IPS DF 19.7 (cell line): Measurements from ENCODE around the gene TBC1D28.
"Not testable (repeated sequence)": the region's sequence is repeated elsewhere in the genome, so short reads cannot be mapped to it uniquely, and the experiment has no call there.

ENCODE experiments used
- DNase-seq: peaks from one replicate; pipeline ENCODE4 v3.0.0-alpha.2; 2013; ENCODE audit warnings: low read depth, low spot score

Gene TBC1D28

GRCh38 chr17:18644291-18644690, at the start of gene TBC1D28:
TBC1D28 (minus strand) TSS chr17:18644391; CDS start chr17:18641352, 3,039 bp downstream.
- DNase-seq, result not testable (repeated sequence)

DNA sequence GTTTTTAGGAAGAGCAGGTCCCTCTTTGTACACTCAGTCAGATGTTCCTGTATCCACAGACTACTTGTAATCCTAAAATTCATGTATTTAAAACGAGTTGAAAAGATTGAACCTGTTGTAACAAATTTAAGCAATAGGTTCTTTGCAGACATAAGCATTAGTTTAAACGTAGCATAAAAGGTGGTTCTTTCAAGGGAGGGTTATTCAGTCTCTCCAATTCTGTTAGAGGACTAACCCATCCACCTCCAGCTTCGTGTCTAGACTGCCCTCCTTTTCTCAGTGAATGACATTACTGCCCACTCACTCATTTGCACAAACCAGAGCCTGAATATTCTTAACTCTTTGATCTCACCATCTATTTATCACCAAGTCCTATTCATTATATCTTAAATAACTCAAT, 38.5 kb upstream of the TBC1D28 start:
- DNase-seq, result not testable (repeated sequence)

DNA sequence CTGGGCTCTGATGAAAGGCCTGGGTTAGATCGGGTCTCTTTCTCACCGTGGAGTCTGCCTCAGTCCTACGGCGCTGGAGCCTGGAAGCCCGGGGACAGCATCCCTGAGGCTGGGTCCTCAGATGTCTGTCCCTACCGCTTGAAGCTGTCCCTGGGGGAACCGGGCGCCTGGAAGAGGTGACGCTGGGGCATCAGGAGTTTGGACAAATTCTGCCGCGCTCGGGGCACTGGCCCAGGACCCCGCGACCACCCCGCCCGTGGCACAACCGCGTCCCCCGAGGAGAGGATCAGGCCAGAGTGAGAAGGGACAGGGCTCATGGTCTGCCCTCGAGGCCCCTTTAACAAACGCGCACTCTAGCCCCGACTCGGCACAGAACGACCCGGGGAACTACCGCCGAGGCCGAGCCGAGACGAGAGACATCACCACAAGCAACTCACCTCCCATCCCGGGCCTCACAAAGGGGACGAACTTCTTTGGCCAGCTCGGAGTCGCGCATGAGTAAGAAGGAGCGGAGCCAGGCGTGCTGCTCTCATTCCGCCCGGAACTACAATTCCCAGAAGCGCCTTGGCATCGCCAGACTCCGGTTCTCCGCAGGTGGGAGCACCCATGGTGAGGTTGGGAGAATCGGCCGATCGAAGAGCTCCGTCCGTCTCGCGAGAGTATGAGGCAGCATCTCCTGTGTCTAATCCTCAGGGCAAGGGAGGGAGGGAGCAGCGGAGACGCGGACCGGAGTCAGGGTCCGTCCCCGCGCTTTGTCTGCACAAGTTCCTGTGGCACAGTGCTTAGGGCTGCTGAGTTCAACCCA, 37.8 kb upstream of the TBC1D28 start, which contains the start of gene FOXO3B:
TSS of gene FOXO3B (minus strand) at position 548 of the 805 bp plus-strand sequence. CDS start 663 bp downstream, outside the sequence.
- peak; percentile 69 for DNase-seq

DNA sequence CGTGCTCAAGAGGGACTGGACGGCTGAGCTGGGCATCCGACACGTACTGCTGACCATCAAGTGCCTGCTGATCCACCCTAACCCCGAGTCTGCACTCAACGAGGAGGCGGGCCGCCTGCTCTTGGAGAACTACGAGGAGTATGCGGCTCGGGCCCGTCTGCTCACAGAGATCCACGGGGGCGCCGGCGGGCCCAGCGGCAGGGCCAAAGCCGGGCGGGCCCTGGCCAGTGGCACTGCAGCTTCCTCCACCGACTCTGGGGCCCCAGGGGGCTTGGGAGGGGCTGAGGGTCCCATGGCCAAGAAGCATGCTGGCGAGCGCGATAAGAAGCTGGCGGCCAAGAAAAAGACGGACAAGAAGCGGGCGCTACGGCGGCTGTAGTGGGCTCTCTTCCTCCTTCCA, 33.2 kb upstream of the TBC1D28 start:
- not testable (repeated sequence) for DNase-seq

DNA sequence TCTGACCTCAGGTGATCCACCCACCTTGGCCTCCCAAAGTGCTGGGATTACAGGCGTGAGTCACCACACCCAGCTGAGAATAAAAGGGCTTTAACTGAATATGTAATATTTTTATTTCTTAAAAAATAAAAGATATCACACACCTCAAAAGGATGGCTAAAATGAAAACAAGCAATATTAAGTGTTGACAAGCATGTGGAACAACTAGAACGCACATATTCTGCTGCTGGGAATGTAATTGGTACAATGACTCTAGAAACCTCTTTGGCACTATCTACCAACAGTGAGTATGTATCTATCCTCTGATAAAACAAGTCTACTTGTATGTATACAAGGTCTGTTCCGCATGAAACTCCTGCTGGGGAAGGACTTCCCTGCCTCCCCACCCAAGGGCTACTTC, 32.7 kb upstream of the TBC1D28 start:
- not testable (repeated sequence) for DNase-seq

- DNase-seq, result not testable (repeated sequence)
Observed at GRCh38 chr17:18672395-18673227, 28.4 kb upstream of the TBC1D28 start.

- not testable (repeated sequence) for DNase-seq
Observed at GRCh38 chr17:18668625-18669024, 24.4 kb upstream of the TBC1D28 start.

DNA sequence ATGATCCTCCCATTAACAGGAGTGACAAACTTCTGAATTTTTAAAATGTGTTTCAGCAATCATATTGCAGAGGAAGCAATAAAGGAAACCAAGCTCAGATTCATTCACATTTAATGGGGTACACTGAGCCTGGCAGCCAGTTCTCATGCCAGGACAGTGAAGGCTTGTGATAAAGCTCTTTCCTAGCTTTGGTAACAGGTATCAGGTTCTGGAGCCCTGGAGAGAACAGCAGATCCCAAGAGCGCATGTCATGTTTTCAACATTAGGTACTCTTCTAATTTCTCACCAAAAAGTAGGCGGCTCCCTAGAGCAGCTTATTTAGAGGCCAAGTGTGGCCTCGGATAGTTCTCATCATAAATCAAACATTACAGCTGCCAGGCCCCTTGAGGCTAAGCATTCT, 23.3 kb upstream of the TBC1D28 start:
- DNase-seq, result not testable (repeated sequence)

DNA sequence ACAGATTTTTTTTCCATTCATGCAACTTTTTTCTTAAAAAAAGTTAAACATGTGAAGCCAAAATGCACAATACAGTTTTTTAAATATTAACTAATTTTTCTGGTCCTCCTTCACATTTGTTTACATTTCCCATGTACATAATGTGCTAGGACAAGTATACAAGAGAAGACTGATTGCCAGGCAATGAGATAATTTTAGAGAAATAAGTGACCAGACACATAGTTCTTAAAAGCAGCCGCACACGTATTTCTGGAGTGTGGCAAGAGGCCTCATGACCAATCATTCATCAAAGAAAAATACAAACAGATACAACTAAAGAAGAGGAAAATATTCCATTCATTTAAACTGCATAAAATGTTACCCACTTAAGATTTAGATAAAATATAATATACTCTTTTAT, 22.1 kb upstream of the TBC1D28 start:
- not testable (repeated sequence) for DNase-seq

DNA sequence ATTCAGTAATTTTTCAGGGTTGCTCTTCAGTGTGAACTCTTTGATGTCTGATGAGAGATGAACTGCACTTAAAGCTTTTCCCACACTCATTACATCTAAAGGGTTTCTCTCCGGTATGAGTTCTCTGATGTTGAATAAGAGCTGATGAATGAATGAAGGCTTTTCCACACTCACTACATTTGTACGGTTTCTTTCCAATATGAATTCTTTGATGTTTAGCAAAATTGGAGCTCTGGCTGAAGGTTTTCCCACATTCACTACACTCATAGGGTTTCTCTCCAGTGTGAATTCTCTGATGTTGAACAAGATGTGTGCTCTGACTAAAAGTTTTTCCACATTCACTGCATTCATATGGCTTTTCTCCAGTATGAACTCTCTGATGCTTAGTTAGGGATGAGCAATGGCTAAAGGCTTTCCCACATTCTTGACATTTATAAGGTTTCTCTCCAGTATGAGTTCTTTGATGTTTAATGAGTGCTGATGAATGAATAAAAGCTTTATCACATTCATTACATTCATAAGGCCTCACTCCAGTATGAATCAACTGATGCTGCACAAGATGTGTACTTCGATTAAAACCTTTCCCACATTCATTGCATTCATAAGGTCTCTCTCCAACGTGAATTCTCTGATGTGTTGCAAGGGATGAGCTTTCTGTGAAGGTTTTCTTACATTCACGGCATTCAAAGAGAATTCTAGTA, 17.9 kb upstream of the TBC1D28 start:
- not testable (repeated sequence) for DNase-seq

DNA sequence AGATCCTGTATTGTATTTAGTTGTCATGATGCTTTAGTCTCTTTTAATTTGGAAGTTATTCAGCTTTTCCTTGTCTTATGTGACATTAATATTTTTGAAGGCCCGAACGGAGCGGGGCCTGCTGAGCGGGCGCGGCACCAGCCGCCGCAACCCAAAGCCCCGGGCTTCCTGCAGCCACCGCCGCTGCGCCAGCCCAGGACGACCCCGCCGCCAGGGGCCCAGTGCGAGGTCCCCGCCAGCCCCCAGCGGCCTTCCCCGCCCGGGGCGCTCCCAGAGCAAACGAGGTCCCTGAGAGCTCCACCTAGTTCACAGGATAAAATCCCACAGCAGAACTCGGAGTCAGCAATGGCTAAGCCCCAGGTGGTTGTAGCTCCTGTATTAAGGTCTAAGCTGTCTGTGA, 5.9 kb upstream of the TBC1D28 start:
- DNase-seq, result not testable (repeated sequence)

DNA sequence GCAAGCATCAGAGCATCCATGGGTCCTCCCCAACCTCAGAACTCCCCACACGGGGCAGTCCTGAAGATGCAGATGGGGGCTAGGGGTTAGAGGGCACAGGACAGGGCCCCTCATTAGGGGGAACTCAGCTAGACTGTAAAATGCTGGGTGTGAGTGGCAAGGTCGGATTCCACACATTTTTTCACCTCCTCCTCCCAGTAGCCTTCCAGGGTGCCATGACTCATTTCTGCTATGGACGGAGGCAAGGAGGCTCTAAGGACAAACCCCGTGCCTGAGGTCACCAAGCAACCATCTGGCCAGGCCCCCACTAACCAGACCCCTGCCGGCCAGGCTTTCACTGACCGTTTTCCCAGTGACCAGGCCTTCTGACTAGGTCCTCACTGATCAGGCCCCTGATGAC, 1.1 kb downstream of the TBC1D28 start:
- not testable (repeated sequence) for DNase-seq

DNA sequence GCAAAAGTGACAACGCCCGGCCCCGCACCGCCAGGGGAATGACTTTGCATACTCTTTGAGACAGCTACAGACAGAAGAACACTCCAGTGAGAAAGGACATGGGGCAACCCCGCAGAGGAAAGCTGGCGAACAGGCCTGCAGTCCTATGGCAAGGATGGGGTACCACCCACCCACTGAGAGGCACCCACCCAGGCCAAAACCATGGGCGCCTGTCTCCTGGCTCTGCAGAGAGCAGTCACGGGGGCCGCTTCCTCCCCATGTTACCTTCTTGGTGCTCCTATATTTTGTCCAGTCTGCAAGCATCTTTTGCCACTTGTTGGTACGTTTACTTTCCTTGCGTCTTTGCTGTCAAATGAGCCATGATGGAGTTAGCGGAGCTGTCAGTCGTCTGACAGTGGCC, 5.8 kb downstream of the TBC1D28 start:
- DNase-seq, result not testable (repeated sequence)

GRCh38 chr17:18636237-18636636, 8.0 kb downstream of the TBC1D28 start:
- DNase-seq, result not testable (repeated sequence)

GRCh38 chr17:18635773-18636172, 8.4 kb downstream of the TBC1D28 start:
- not testable (repeated sequence) for DNase-seq

DNA sequence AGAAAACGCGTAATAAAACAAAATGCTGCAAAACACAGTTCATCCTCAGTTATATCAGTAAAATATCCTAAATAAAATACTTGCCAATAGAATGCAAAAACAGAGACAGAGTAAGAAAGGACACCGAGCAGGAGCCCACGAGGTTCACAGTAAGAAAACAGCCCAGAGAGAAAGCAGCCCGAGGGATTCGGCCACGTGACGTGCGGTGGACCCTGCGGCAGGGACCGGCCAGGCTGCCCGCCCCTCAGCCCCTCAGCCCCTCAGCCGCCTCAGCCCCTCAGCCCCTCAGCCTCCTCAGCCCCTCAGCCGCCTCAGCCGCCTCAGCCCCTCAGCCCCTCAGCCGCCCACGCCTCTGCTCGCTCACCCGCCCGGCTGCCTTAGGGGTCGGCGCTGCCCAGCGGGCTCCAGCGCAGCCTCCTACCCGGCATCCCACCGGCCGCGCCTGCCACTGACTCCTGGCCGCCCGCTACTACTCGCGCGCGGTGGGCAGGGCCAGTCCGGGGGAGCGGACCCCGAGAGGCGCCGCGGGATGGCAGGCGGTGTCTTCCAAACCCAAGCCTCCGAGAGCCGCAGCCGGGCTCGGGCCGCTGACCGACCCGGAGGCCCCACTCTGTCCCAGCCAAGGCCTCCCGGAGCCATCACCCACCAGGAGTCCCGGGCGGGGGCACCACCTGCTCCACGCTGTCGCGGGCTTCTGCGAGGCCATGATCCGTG, 9.5 kb downstream of the TBC1D28 start:
- DNase-seq, result not testable (repeated sequence)

DNA sequence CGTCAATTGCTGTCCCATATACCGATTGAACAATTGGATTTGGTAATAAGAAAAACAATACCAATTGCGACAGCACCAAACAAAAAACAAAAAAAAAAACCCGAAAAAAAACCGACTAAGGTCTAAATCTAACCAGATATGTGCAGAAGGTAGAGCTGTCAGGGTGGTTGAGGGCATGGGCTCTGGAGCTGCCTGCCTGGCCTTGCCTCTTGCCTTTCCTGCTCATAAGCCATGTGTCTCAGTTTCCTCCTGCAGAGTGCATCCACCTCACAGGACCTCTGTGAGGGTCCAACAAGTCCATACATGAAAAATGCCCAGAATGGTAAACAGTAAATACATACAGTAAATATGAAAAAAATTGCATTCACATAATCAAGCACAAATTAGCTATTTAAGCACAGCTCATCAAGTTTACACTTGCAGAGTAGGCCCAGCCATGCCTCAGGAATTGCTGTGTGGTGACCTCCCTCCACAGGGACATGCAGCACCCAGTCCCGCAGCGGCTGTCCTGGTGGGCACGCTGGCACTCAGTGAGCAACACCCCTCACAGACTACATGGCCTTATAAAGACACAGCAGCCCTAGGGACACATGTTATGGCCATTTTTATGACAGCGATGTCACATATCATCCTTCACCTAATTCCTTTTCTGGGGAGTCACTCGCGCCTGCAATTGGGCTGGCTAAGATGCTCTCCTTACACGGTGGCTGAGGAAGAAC, 17.9 kb downstream of the TBC1D28 start:
- no peak for DNase-seq

DNA sequence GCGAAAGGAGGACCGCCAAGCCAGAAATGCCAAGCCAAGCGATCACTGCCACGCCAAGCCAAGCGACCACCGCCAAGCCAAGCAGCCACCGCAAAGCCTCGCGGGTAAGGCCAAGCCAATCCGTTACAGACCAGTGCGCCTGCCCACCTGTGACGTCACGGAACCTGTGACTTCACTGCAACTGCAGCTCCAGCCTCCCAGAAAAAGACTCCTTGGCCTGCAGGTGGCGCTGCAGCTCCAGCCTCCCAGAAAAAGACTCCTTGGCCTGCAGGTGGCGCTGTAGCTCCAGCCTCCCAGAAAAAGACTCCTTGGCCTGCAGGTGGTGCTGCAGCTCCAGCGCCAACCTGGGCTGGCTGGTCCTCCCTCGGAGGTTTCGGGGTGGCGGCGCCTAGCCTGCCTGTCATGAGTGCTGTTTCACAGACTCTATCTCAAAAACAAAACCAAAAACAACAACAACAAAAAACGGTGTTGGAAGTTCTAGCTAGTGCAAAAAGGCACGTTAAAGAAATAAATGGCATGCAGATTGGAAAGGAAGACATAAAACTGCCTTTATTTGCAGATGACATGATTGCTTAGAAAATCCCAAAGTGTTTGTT, 18.6 kb downstream of the TBC1D28 start:
- DNase-seq, result peak; percentile 15

DNA sequence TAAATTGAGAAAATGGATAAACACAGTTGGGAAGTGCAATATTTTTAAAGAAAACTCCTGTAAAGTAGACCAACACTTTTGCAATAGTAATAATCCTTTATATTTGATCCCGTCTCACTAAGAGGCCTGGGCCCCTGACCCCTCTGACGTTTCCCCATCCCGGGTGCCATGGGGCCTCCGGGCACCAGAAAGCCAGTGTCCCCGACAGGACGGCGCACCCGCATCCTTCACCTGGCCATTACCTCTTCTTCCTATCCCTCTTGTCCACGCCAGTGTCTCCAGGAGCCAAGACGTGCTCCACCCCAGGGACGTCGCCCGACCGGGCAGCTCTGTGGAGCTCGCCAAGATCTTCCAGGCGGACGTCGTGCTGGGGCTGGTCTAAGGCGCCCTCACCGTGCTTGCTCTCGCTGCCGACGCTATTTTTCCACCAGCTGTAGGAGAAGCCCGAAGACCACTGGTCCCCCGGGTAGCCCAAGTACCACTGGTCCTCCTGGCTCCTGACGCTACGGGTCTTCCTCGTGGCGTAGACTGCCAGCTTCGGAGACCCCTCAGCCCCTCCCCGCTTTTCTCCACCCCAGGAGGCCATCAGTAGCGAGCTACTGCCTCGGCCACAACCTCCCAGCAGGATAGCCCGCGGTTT, 19.2 kb downstream of the TBC1D28 start:
- DNase-seq, result not testable (repeated sequence)
